Measurements from ENCODE around the gene SEMA4F.
A peak's percentile ranks its signal among the peaks of the same experiment; 100 is the strongest.

Gene SEMA4F

GRCh38 chr2:74708883-74709282, 54.8 kb downstream of the SEMA4F start:
- no peak for DNase-seq

DNA sequence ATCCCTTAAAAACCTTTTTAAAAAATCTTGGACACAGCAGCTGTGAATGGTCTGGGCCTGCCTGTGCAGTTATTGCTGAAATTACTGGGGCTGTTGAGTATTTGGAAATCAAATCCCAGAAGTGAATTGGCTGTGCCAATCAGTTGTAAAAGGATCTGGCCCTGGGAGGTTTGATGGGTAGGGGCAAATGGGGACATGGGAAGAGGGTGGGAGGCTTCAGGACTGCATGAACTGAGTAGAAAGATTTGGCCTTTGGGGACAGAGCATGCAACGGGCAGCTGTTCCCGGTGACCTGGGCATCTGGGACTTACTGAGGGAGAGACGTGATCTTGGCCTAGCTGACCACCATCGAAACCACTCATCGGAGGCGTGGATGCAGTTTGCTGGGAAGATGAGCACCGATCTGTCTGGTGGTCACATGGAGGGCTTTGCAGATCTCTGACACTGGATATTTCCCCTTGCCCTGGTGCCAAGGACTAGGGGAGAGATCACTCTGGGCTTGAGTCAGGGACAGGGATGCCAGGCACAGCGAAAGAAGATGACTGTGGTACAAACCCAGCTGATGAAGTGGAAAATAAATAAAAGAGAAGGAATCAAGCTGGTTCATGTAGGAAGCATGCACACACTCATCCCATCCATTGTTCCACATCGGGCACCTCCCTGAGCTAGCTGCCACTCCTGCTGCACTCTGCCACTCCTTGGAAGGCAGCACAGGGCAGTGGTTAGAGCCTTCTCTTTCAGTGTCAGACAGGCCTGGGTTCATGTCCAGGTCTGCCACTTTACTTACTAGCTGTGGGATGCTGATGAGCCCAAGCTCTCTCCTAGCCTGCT, 58.4 kb downstream of the SEMA4F start:
- no peak for DNase-seq

GRCh38 chr2:74714691-74715080, 60.6 kb downstream of the SEMA4F start:
- DNase-seq: no peak

DNA sequence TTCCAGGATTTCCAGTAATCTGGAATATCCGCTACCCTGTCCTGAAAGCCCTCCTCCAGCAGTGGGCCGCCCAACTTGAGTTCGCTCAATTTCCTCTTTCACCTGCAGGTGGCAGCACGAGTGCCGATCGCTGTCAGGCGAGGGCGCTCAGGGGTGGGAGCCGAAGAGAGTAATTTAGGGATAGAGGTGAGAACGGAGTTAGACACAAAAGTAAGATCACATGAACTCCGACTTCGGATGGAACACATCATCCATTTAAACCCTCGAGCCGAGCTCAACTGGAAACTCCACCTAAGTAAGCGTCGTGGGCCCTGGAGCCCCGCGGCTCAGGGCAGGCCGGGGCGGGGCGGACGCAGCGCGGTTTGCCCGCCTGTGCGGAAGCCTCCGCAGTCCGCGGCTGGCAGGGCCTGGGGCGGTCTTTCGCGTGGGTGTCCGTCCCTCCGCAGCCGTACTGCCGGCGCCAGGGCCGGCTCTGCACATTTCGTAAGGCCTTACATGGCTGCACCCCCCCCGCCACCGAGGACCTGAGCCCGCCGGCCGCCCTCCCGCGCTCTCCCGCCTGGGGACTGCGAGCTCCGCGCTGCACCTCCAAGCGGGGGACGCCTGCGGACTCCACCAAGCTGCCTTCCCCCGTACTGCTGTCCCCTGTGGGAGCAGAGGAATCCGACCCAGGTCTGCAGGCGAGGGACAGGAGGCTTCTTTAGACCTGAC, 61.2 kb downstream of the SEMA4F start:
- DNase-seq: peak; percentile 48 to 76 (median 70)

DNA sequence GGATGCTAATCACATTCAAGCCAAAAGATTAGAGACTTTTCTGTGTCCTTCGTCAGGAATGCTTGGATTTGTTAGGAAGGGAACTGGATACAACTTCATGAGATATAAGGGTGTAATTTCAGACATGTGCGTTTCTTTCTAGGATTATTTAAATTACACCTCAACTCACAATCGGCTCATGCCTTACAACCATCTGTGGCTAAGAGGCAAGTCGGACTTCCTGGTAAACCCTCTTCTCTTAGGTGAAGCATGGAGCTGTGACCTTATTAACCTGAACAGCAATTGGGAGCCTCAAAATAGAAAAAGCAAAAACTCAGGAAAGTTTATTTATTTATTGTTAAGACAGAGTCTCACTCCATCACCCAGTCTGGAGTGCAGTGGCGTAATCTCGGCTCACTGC, 61.8 kb downstream of the SEMA4F start:
- DNase-seq: no peak

DNA sequence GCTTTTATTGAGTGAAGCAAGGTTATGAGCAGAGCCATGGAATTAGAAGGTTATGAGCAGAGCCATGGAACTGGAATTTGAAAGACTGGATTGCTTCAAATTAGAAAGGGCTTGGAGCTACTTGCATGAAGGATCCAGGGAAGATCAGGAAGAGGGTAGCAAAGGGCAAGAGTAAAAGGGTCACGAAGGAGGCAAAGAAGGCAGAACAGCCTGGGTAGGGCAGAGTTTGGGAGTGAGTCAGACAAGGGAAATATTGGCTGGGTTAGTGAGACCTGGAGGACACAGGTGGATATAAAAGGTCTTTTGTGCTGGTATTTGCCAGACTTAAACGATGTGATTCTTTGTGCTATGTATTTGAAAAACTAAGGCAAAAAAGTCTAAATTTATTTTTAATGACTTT, 65.0 kb downstream of the SEMA4F start:
- DNase-seq: no peak

GRCh38 chr2:74721316-74721715, 67.3 kb downstream of the SEMA4F start:
- DNase-seq: no peak

GRCh38 chr2:74724496-74724895, 70.4 kb downstream of the SEMA4F start:
- no peak for DNase-seq

GRCh38 chr2:74725287-74725686, 71.2 kb downstream of the SEMA4F start:
- no peak for DNase-seq

- no peak for DNase-seq
Measured at GRCh38 chr2:74728842-74729241, 74.8 kb downstream of the SEMA4F start.

DNA sequence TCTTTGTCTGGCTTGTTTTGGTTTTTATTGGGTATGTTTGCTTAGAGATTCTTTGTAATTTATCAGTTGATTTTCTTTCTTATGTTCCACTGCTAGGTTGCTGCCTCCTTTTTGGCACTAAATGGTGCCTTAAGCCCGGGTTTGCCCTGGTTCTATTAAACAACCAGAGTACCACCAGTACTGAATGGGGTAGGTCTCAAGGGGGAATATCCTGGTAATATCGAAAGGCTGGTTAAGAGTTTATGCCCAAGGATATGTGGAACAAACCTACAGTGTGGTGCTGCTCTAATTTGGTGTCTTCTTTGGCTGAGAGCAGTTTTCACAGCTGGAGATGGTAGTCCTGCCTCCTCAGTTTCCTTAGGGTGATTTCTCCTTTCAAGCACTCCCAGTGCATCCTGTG, 76.5 kb downstream of the SEMA4F start:
- no peak for DNase-seq

Measured in activated naive CD4-positive, alpha-beta T cell (primary cell).